ENCODE measurements around the gene SMYD3. TPM values are rescaled to one million over a fixed set of nuclear protein-coding genes. Genes with fewer than 3 reads are reported as not detected.

The SMYD3 gene
- total and polyA plus RNA-seq, 2 of the 4 experiments (the other 2 are of a cell fraction), result 26.5 to 37.6 TPM

DNA sequence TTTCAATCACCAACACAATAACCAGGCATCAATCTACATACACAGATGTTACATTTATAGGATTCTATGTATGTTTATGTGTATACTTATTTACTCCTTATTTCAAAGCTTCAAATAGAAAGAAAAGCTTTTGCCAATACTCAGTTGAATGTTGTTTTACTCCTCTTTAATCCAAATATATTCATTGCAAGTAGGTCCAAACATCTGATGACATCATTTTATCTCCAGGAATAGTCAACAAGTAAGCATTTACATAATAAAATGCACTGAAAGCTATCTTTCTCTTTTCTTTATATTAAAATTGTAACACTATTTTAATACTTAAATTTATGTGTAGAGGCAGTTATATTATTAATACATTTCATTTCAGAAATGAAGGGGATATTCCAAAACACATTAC is 380.5 kb downstream of the SMYD3 start:
- no peak overlapping the region for H2BK120ac ChIP-seq (ENCODE audit: low read depth, low read length)
- no peak overlapping the region for H2AFZ ChIP-seq (replicated peaks; ENCODE audit: low read length, poor library complexity)
- H2BK5ac ChIP-seq (ENCODE audit: low read depth, low read length, poor library complexity, severe bottlenecking), result no peak overlapping the region
- no peak overlapping the region for H3K23ac ChIP-seq (ENCODE audit: low read depth, low read length)
- BruUV-seq (replicated peaks), result no TSS peak
- H3K18ac ChIP-seq (ENCODE audit: low read depth, low read length), result no peak overlapping the region
- no peak overlapping the region for H2AK9ac ChIP-seq (replicated peaks; ENCODE audit: low read depth, low read length, poor library complexity)
- in situ Hi-C loops (cut with MboI; ENCODE audit: low sequenced_read_pairs), result no loop called here
- H3K14ac ChIP-seq (replicated peaks; ENCODE audit: low read depth, low read length), result no peak overlapping the region
- intact Hi-C loops (cut with micrococcal nuclease), result loop anchor here (10.0 kb wide), 1 partner anchor 338 kb away; no protein-coding TSS in a partner anchor
- POLR2A ChIA-PET (ENCODE audit: unreplicated experiment), result no interaction called here
- ATAC-seq (ENCODE audit: low read depth) (no peak), DNase-seq (no peak)
- no peak overlapping the region for H4K8ac ChIP-seq (ENCODE audit: low read depth in 2 of 2, low read length in 2 of 2)
- no peaks in the 10 kb centered on the region for H3K36me3 ChIP-seq (ENCODE audit: control insufficient read depth, insufficient read depth, low read length)
- no peak overlapping the region for H2BK20ac ChIP-seq (ENCODE audit: low read depth, low read length)
- no peak overlapping the region for H4K5ac ChIP-seq (ENCODE audit: low read depth, low read length)
- H2AK5ac ChIP-seq (ENCODE audit: low read depth, low read length), result no peak overlapping the region
- no peak overlapping the region for H2BK15ac ChIP-seq (ENCODE audit: low read depth, low read length)
- no peak overlapping the region for H4K91ac ChIP-seq (ENCODE audit: insufficient read depth, low read depth, low read length)
- H3K9me1 ChIP-seq (ENCODE audit: insufficient read depth, low read length), result no peaks in the 10 kb centered on the region
- H3K9ac ChIP-seq (ENCODE audit: low read depth, low read length), result no peak overlapping the region
- H3K4me3 ChIP-seq (ENCODE audit: insufficient read depth, low read depth, low read length), result no peak overlapping the region
- no peaks in the 10 kb centered on the region for H3K27me3 ChIP-seq (ENCODE audit: control insufficient read depth, insufficient read depth, low read length)
- no peaks in the 10 kb centered on the region for H3K79me1 ChIP-seq (ENCODE audit: low read depth in 1 of 2, low read length in 2 of 2)
- TF ChIP-seq CHD1 (IDR thresholded peaks at IDR 0.05; ENCODE audit: low read depth, low read length) (no peak), POLR2A (IDR thresholded peaks at IDR 0.05; ENCODE audit: low read depth, low read length) (no peak), FOS (IDR thresholded peaks at IDR 0.05; ENCODE audit: low read depth, low read length) (no peak), MXI1 (IDR thresholded peaks at IDR 0.05; ENCODE audit: borderline replicate concordance, low read depth, low read length) (no peak), SMC3 (IDR thresholded peaks at IDR 0.05; ENCODE audit: low read depth, low read length) (no peak), RFX5 (IDR thresholded peaks at IDR 0.05; ENCODE audit: low read depth, low read length) (no peak), RAD21 (IDR thresholded peaks at IDR 0.05; ENCODE audit: low read length) (no peak), CEBPB (IDR thresholded peaks at IDR 0.05; ENCODE audit: low read depth, low read length) (no peak)
- TF ChIP-seq, protein P1, sequence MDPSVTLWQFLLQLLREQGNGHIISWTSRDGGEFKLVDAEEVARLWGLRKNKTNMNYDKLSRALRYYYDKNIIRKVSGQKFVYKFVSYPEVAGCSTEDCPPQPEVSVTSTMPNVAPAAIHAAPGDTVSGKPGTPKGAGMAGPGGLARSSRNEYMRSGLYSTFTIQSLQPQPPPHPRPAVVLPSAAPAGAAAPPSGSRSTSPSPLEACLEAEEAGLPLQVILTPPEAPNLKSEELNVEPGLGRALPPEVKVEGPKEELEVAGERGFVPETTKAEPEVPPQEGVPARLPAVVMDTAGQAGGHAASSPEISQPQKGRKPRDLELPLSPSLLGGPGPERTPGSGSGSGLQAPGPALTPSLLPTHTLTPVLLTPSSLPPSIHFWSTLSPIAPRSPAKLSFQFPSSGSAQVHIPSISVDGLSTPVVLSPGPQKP (IDR thresholded peaks at IDR 0.05; ENCODE audit: borderline replicate concordance, low read depth, low read length), result no peak
- TF ChIP-seq, protein P2, sequence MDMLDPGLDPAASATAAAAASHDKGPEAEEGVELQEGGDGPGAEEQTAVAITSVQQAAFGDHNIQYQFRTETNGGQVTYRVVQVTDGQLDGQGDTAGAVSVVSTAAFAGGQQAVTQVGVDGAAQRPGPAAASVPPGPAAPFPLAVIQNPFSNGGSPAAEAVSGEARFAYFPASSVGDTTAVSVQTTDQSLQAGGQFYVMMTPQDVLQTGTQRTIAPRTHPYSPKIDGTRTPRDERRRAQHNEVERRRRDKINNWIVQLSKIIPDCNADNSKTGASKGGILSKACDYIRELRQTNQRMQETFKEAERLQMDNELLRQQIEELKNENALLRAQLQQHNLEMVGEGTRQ (IDR thresholded peaks at IDR 0.05; ENCODE audit: low read depth, low read length), result no peak
- H3K27ac ChIP-seq (ENCODE audit: insufficient read depth, low read length), result no peak overlapping the region
- CTCF ChIA-PET, result no interaction called here
- H3K4me2 ChIP-seq (ENCODE audit: low read depth, low read length), result no peak overlapping the region
- dilution Hi-C loops (cut with HindIII; ENCODE audit: low sequenced_read_pairs, unreplicated experiment), result no loop called here
- no peaks in the 10 kb centered on the region for H4K20me1 ChIP-seq (ENCODE audit: insufficient read depth, low read length)
- H3K4ac ChIP-seq (ENCODE audit: low read depth, low read length), result no peak overlapping the region
- no peak overlapping the region for H3K56ac ChIP-seq (ENCODE audit: extremely low read depth, insufficient read depth, low read length)
- no peaks in the 10 kb centered on the region for H3K9me3 ChIP-seq (ENCODE audit: control insufficient read depth, insufficient read depth, low read length)
- no peaks in the 10 kb centered on the region for H3K4me1 ChIP-seq (ENCODE audit: control insufficient read depth, insufficient read depth, low read length)
